GM19438 (cell line): ENCODE results near the gene ATP6AP1.
A peak's percentile ranks its signal among the peaks of the same experiment; 100 is the strongest.
"Not testable (repeated sequence)": the region's sequence is repeated elsewhere in the genome, so short reads cannot be mapped to it uniquely, and the experiment has no call there.

ENCODE experiments used
- ATAC-seq: cut with Tn5 transposase; IDR thresholded peaks from one replicate; pipeline ENCODE4 v1.9.1; 2021; ENCODE audit warnings: low read depth; ENCODE audit not compliant: unreplicated experiment

ATP6AP1 gene

GRCh38 chrX:154398668-154399526 lies 29.6 kb upstream of the ATP6AP1 start:
- ATAC-seq: no peak

- ATAC-seq: no peak
Observed at GRCh38 chrX:154399527-154400368, 28.7 kb upstream of the ATP6AP1 start.

GRCh38 chrX:154400369-154400817 lies 28.1 kb upstream of the ATP6AP1 start:
- not testable (repeated sequence) for ATAC-seq

- ATAC-seq: no peak
Observed at GRCh38 chrX:154401045-154401799, 27.3 kb upstream of the ATP6AP1 start.

- ATAC-seq: no peak
Observed at GRCh38 chrX:154401918-154402621, 26.4 kb upstream of the ATP6AP1 start.

GRCh38 chrX:154402622-154403127 lies 25.8 kb upstream of the ATP6AP1 start:
- ATAC-seq: no peak

GRCh38 chrX:154403192-154403591 lies 25.3 kb upstream of the ATP6AP1 start:
- ATAC-seq: no peak

- ATAC-seq: no peak
Observed at GRCh38 chrX:154403858-154404257, 24.6 kb upstream of the ATP6AP1 start.

GRCh38 chrX:154404625-154405192 lies 23.8 kb upstream of the ATP6AP1 start:
- no peak for ATAC-seq

- ATAC-seq: peak; percentile 17
Observed at GRCh38 chrX:154408659-154409221, 19.7 kb upstream of the ATP6AP1 start.

GRCh38 chrX:154409222-154409871 lies 19.1 kb upstream of the ATP6AP1 start, which contains the start of gene DNASE1L1:
Gene DNASE1L1 (minus strand): TSS chrX:154409254. CDS start chrX:154405568, 3,686 bp downstream.
- peak; percentile 43 for ATAC-seq

- ATAC-seq: peak; percentile 53
Observed at GRCh38 chrX:154411981-154412340, 16.5 kb upstream of the ATP6AP1 start.

GRCh38 chrX:154412468-154412867 lies 16.0 kb upstream of the ATP6AP1 start:
- no peak for ATAC-seq

- no peak for ATAC-seq
Observed at GRCh38 chrX:154413142-154413541, 15.3 kb upstream of the ATP6AP1 start.

- no peak for ATAC-seq
Observed at GRCh38 chrX:154417157-154417556, 11.3 kb upstream of the ATP6AP1 start.

- no peak for ATAC-seq
Observed at GRCh38 chrX:154419189-154419588, 9.3 kb upstream of the ATP6AP1 start.

- no peak for ATAC-seq
Observed at GRCh38 chrX:154419688-154420401, 8.6 kb upstream of the ATP6AP1 start.

- ATAC-seq: no peak
Observed at GRCh38 chrX:154420402-154420756, 8.1 kb upstream of the ATP6AP1 start.
